GM18498 (cell line): Measurements from ENCODE around the gene BORCS8.
A peak's percentile ranks its signal among the peaks of the same experiment; 100 is the strongest.

Source experiments
- ATAC-seq: cut with Tn5 transposase; IDR thresholded peaks from one replicate; pipeline ENCODE4 v1.9.1; 2021; ENCODE audit warnings: mild to moderate bottlenecking, moderate library complexity; ENCODE audit not compliant: unreplicated experiment

The BORCS8 gene

DNA sequence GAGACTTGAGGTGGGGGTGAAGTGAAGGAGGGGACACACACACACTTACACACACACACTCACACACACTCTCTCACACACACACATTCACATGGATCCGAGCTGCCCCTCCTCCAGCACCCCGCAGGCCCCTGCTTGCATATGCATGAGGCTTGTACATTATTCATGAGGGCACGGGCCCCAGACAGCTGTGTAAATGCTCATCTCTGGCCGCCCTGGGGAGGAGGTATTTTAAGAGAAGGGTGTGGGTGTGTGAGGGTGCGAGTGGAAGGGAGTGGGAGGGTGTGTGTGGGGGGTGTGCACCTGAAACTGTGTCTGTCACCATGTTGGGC is 22.2 kb upstream of the BORCS8 start:
- no peak for ATAC-seq

DNA sequence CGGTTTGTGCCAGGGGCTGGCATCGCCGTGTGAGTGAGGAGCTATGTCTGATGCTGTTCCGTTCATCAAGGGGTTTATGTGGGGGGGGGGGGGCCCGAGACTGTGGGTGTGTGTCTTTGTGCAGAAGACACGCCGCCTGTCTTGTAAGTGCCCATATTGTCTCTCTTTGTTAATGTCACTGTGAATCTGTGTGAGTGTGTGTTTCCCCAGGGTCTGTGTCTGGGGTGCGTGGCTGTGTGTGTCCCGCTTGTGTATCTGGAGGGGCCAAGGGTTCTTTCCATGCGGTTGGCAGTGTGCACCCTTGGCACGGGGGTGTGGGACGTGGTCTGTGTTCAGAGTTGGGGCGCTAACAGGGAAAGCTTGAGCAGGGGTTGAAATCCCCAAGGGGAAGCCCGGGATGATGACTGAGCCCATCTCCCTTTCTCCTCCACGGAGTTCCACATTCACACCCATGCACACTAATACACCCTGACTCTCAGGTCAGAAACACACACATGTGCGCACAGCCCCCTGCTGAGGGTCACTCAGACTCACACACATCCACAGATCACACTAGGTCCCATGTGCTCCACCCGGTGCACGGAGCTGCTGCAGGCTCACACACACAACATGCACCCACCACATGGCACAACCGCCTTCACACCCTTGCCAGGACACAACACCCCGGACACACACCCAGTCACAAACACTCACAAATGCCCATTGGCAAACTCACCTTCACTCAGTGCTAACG is 21.6 kb upstream of the BORCS8 start:
- ATAC-seq = no peak

- ATAC-seq = no peak
Measured at GRCh38 chr19:19212916-19213315, 21.0 kb upstream of the BORCS8 start.

DNA sequence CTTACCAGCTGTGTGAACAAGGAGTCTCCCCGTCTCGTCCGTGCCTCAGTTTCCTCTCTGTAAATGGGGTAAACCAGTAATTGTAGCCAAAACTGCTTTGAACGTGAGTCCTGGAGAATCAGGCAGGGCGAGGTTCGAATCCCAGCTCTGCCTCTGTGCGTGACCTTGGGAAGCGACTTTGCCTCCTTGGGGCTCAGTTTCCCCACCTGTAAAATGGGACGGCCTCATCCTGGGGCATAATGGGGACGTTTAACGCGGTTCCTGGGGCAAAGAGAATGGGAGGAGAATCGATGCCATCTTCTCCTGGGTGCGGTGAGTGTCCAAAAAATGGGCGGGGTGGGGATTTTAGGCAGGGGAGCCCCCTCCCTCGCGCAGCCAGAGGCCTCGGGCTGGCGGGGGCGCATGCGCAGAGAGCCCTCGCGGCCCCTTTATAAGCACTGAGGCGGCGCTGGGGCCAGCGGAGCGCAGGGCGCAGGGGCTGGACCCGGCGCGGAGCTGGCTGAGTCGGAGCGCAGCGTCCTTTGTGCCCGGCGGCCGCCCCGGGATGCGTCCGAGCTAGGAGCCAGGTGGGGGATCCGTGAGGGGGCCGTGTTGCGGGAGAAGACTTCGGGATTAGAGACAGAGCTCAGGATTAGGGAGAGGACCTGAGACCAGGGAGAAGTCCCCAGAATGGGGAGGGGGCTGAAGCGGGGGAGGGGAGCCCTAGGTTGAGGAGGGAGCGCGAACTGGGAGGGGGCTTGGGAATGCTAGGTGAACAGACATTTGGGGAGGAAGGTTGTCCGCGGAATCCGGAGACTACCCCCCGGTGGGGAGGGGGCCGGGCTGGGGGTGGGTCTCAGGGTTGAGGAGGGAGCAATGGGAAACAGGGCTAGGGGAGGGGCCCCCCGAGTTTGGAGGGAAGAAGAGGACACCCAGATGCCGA is 19.8 kb upstream of the BORCS8 start, which contains the start of gene NCAN:
TSS of gene NCAN (plus strand) at position 460 of the 922 bp plus-strand sequence. CDS start 4,996 bp downstream, outside the sequence.
- ATAC-seq = no peak

DNA sequence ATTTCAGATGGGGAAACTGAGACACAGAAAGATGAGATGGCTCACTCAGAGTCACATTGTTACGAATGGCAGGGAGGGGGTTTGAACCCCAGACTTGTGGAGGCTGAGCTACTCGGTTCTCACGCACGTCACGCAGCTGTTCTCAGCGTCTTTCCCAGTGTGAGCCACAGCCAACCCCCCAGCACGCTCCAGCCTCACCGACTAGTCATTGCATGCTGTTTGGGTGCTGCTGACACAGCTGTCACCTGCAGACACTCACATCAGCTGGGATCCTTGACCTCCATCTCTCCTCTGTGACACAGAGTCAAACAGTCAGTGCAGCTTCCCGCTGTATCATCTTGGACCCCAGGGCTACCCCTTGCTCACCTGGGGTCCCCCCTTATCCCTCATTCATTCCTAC is 17.4 kb upstream of the BORCS8 start:
- no peak for ATAC-seq

DNA sequence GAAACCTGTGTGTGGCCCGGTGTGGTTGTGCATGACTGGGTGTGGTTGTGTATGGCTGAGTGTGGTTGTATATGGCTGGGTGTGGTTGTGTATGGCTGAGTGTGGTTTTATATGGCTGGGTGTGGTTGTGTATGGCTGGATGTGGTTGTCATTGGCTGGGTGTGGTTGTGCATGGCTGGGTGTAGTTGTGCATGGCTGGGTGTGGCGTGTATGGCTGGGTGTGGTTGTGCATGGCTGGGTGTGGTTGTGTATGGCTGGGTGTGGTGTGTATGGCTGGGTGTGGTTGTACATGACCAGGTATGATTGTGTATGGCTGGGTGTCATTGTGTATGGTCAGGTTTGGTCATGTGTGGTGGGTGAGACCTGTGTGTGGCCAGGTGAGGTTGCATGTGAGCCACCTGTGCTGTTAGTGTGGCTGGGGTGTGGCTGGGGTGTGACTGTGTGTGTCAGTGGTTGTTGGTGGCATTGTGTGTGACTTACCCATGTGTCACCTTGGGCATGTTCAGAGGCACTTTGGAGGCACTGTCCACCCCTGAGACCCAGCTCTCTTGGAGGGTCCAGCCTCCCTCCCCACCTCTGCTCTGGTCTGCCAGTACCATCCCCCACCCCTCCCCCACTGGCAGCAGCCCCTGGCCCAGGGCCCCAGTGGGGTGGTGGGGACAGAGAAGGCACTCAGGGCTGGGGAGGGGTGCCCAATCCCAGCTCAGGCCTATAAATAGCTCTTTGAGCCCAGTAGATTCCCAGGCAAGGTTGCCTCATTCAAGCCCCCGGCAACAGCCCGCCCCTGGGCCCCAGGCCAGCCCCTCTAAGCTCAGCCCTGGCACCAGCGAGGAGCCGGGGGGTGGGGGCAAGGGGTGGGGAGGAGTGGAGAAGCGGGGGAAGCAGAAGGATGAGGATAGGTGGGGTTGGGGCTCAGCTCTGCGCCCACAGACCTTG is 16.0 kb upstream of the BORCS8 start:
- no peak for ATAC-seq

GRCh38 chr19:19206938-19207337 is 15.0 kb upstream of the BORCS8 start:
- ATAC-seq = no peak

DNA sequence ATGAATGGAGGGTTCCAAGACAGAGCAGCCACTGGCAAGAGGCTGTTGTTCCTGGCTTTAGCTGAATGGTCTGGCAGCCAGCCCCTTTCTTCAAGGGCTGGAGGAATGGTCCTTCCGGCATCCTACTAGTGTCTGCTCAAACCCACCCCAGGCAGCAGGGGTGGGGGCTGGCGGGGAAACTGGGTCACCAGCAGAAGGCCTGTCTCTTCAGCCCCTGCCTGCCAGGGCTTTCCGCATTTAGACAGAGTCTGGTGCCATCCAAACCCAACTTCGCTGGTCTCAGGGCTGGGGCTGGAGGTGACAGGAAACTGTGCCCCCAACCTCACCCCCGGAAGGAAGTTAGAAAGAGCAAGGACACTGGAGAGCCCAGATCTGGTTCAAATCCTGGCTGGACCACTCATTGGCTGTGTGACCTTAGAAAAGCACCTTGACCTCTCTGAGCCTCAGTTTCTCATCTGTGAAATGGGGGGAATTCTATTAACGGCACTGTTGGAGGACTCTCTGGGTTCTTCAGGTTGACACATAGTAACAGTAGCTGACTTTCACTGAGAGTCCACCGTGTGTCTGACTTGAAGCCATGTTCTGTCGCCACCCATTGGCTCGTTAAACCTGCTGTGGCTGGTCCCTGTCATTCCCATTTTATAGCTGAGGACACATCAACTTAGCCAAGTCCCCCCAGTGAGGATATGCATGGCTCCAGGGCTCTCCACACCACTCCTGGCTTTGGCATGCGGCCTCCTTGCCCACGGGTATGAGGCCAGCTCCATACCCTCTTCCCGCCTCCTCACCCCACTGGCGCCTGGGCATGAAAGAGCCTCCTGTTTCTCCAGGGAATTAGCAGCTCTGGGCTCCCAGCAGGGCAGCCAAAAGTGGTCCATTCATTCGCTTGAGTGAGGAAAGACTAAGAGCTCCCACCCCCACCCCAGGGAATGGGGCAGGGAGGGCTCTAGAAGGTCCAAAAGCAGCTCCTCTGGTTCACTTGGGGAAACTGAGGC is 13.8 kb upstream of the BORCS8 start:
- no peak for ATAC-seq

GRCh38 chr19:19204181-19204580 is 12.2 kb upstream of the BORCS8 start:
- ATAC-seq = no peak

GRCh38 chr19:19203012-19203856 is 11.3 kb upstream of the BORCS8 start, which contains the start of gene NR2C2AP:
TSS of gene NR2C2AP (minus strand) at chr19:19203414. CDS start at chr19:19203060, 354 bp downstream.
- peak; percentile 74 for ATAC-seq

GRCh38 chr19:19202707-19203011 is 10.7 kb upstream of the BORCS8 start:
- ATAC-seq = no peak

DNA sequence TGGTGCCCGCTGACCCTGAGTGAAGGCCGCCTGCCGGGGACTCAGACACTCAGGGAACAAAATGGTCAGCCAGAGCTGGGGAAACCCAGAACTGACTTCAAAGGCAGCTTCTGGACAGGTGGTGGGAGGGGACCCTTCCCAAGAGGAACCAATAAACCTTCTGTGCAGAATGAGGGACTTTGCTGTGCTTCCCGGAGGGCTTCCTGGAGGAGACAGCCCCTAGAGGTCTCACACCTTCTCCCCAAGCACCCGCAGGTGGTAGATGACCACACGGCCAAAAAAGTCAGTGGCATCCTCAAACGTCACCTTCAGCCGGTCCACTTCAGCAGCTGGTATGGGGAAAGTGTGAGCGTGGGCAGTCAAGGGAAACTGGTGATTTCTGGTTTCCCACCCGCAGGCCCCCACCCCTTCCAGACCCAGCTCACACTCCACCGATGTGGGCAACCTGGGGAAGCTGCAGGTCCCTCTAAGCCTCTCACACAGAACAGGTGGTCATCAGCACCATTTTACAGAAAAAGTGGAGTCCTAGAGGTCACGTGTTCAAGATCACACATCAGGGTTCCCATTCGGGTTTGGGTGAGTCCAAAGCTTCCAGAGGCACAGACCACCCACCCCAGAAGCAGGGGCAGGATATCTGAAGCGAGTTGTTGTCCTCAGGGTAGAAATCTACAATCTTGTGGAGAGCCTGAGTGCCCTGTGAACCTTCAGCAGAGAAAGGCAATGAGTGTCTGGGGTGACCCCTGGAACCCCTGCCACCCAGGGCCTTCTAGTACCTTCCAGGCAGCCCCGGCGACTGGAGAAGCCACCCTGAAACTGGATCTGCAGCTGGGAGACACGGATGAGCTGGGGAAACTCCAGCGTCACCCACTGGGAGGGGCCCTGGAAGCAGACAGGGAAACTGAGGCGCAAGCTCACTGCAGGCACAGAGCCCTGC is 10.0 kb upstream of the BORCS8 start:
- no peak for ATAC-seq

DNA sequence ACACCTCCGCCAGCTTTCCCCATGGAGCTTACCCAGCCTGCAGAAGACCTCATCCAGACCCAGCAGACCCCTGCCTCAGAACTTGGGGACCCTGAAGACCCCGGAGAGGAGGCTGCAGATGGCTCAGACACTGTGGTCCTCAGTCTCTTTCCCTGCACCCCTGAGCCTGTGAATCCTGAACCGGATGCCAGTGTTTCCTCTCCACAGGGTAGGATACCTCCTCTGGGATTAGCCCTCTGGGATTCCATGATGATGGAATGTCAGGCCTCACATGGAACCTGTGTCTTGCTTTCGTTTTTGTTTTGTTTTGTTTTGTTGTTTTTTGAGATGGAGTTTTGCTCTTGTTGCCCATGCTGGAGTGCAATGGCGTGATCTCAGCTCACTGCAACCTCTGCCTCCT is 2.0 kb upstream of the BORCS8 start:
- ATAC-seq = no peak

DNA sequence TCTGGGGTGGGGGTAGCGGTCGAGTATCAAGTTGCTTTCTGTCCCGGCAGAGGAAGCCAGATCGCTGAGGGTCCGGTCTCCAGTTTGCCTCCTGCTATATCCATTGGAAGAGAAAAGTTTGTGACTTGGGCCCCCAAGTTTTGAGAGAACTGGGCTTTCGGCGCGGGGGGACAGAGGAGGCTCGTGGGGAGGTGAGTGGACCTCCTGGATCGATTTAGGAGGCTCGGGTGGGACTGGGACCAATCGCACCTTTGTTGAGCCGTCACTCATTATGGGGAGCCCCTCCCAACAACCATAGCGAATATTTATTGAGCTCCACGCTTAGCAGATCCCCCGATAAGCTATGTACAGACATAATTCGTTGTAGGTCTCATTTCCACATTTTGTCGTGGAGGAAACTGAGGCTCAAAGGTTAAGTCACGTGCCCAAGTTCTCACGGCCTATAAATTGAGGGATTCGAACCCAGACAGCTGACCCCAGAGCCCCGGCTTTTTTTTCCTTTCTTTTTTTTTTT is 1.0 kb upstream of the BORCS8 start:
- ATAC-seq = no peak

GRCh38 chr19:19191768-19192077 is 229 bp downstream of the BORCS8 start:
- no peak for ATAC-seq

- no peak for ATAC-seq
Measured at GRCh38 chr19:19186742-19187141, 5.2 kb downstream of the BORCS8 start.

GRCh38 chr19:19185853-19186740 is 5.9 kb downstream of the BORCS8 start:
- no peak for ATAC-seq
